Nephron (organoid): ENCODE measurements around the gene KBTBD7.

ENCODE experiments used
- H3K27ac Mint-ChIP-seq, 3 experiments: 2 replicates each; pipeline ENCODE4 v1.8.0; 2020; ENCODE audit warnings: mixed read lengths in 3 of 3, mild to moderate bottlenecking in 2 of 3, moderate library complexity in 1 of 3
- H3K27me3 Mint-ChIP-seq: 2 replicates; pipeline ENCODE4 v1.8.0; 2021; ENCODE audit warnings: low read depth, mild to moderate bottlenecking, moderate library complexity, mixed read lengths
- H3K36me3 Mint-ChIP-seq: 2 replicates; pipeline ENCODE4 v1.8.0; 2020; ENCODE audit warnings: low read depth, mixed read lengths
- H3K4me1 Mint-ChIP-seq: 2 replicates; pipeline ENCODE4 v1.8.0; 2020; ENCODE audit warnings: mixed read lengths
- H3K4me3 Mint-ChIP-seq, 3 experiments: 2 replicates each; pipeline ENCODE4 v1.8.0; 2020; ENCODE audit warnings: mild to moderate bottlenecking in 3 of 3, mixed read lengths in 3 of 3, moderate library complexity in 2 of 3
- H3K9me3 Mint-ChIP-seq: 2 replicates; pipeline ENCODE4 v1.8.0; 2020; ENCODE audit warnings: mixed read lengths
- TF ChIP-seq, protein P1 (sequence below), 3 experiments: fragments of 200-600 bp; sonication (generic); IDR thresholded peaks; one replicate each; pipeline ENCODE4 v1.5.0; 2021; ENCODE audit warnings: antibody characterized with exemption in 3 of 3; ENCODE audit not compliant: unreplicated experiment in 3 of 3

KBTBD7 gene, protein sequence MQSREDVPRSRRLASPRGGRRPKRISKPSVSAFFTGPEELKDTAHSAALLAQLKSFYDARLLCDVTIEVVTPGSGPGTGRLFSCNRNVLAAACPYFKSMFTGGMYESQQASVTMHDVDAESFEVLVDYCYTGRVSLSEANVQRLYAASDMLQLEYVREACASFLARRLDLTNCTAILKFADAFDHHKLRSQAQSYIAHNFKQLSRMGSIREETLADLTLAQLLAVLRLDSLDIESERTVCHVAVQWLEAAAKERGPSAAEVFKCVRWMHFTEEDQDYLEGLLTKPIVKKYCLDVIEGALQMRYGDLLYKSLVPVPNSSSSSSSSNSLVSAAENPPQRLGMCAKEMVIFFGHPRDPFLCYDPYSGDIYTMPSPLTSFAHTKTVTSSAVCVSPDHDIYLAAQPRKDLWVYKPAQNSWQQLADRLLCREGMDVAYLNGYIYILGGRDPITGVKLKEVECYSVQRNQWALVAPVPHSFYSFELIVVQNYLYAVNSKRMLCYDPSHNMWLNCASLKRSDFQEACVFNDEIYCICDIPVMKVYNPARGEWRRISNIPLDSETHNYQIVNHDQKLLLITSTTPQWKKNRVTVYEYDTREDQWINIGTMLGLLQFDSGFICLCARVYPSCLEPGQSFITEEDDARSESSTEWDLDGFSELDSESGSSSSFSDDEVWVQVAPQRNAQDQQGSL

DNA sequence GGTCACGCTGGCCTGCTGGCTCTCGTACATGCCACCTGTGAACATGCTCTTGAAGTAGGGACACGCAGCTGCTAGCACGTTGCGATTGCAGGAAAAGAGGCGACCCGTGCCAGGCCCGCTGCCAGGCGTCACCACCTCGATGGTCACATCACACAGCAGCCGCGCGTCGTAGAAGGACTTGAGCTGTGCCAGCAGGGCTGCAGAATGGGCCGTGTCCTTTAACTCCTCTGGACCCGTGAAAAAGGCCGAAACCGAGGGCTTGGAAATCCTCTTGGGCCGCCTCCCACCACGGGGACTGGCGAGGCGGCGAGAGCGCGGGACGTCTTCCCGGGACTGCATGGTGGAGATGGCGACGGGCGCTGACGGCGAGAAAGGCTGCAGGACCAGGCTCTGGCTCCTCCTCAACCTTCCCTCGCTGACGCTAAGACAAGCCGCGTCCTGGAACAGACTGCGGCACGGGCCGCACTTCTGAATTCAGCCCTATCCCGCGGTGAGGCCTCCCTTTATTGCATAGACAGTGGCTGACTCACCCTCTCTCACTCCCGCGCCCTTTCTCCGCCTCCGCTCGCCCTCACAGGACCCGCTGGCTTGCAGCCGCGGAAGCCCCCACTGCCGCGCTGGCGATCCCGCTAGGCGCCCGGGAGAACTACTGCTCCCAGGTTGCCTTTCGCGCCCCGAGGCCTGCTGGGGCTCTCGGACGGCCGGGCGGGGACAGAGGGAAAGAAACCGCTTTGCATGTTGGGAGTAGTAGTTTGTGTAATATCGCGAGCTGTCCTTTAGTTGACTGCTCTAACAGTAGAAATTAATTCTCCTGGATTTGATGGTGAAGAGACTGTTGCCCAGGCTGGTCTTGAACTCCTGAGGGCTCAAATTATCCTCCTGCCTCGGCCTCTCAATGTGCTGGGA, at the start of gene KBTBD7:
KBTBD7 (minus strand) TSS at position 651 of the 906 bp plus-strand sequence; CDS start at position 339, 312 bp downstream.
- peak within 1 kb of the TSS; percentile 97 to 99 (median 98) for H3K27ac Mint-ChIP-seq
- H3K9me3 Mint-ChIP-seq: peaks cover 25% of the 10 kb centered on the region
- TF ChIP-seq, protein P1, sequence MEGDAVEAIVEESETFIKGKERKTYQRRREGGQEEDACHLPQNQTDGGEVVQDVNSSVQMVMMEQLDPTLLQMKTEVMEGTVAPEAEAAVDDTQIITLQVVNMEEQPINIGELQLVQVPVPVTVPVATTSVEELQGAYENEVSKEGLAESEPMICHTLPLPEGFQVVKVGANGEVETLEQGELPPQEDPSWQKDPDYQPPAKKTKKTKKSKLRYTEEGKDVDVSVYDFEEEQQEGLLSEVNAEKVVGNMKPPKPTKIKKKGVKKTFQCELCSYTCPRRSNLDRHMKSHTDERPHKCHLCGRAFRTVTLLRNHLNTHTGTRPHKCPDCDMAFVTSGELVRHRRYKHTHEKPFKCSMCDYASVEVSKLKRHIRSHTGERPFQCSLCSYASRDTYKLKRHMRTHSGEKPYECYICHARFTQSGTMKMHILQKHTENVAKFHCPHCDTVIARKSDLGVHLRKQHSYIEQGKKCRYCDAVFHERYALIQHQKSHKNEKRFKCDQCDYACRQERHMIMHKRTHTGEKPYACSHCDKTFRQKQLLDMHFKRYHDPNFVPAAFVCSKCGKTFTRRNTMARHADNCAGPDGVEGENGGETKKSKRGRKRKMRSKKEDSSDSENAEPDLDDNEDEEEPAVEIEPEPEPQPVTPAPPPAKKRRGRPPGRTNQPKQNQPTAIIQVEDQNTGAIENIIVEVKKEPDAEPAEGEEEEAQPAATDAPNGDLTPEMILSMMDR (IDR thresholded peaks at IDR 0.05; ENCODE audit: unreplicated experiment in 3 of 3): no peak
- H3K4me3 Mint-ChIP-seq: peak within 1 kb of the TSS; percentile 94 to 95 (median 95)
- H3K27me3 Mint-ChIP-seq: no peaks in the 10 kb centered on the region
- H3K36me3 Mint-ChIP-seq: peaks cover 47% of the 10 kb centered on the region
- peaks cover 21% of the 10 kb centered on the region for H3K4me1 Mint-ChIP-seq

DNA sequence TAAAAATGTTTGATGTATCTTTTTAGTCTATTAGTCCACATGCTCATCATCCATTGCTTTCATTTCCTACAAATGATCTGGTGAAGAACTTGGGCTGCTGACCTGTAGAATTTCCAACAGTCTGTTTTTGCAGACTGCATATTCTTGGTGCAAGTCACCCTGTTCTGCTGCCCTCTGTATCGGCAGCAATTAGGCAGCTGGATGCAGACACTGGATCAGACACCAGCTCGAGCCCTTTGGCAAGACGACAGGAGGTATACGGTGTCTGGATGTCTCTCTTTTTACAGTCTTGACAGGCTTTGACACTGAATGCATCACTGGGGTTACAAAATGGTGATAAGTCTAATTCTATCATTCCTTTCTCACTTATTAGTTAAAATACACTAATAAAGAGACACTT, 47.3 kb upstream of the KBTBD7 start:
- H3K4me3 Mint-ChIP-seq: no peak overlapping the region
- no peak overlapping the region for H3K27ac Mint-ChIP-seq
- H3K4me1 Mint-ChIP-seq: peaks cover 35% of the 10 kb centered on the region
- H3K9me3 Mint-ChIP-seq: no peaks in the 10 kb centered on the region
- TF ChIP-seq, protein P1 (IDR thresholded peaks at IDR 0.05; ENCODE audit: unreplicated experiment in 3 of 3): no peak
- no peaks in the 10 kb centered on the region for H3K27me3 Mint-ChIP-seq
- peaks cover 30% of the 10 kb centered on the region for H3K36me3 Mint-ChIP-seq

DNA sequence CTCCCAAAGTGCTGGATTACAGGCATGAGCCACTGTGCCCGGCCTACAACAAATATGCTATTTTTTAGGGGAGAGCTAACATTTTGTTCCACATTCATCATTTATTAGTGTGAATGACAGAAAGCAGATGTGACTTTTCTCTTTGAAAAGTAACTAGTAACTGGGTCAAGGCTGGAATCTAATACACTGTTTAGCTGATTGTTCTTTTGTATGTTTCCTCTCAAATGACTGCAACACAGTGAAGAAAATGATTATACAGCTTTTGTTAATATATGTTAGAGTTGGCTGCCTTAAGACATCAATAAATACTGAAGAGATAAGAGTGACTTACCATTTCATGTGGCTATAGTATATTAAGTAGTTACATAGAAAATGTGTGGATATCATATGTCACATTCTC, 42.0 kb upstream of the KBTBD7 start:
- H3K27ac Mint-ChIP-seq: peak overlapping the region in 1 of 3 experiments; percentile 1
- no peaks in the 10 kb centered on the region for H3K27me3 Mint-ChIP-seq
- H3K9me3 Mint-ChIP-seq: no peaks in the 10 kb centered on the region
- TF ChIP-seq, protein P1 (IDR thresholded peaks at IDR 0.05; ENCODE audit: unreplicated experiment in 3 of 3): no peak
- H3K36me3 Mint-ChIP-seq: peaks cover 64% of the 10 kb centered on the region
- no peak overlapping the region for H3K4me3 Mint-ChIP-seq
- H3K4me1 Mint-ChIP-seq: peaks cover 6% of the 10 kb centered on the region

DNA sequence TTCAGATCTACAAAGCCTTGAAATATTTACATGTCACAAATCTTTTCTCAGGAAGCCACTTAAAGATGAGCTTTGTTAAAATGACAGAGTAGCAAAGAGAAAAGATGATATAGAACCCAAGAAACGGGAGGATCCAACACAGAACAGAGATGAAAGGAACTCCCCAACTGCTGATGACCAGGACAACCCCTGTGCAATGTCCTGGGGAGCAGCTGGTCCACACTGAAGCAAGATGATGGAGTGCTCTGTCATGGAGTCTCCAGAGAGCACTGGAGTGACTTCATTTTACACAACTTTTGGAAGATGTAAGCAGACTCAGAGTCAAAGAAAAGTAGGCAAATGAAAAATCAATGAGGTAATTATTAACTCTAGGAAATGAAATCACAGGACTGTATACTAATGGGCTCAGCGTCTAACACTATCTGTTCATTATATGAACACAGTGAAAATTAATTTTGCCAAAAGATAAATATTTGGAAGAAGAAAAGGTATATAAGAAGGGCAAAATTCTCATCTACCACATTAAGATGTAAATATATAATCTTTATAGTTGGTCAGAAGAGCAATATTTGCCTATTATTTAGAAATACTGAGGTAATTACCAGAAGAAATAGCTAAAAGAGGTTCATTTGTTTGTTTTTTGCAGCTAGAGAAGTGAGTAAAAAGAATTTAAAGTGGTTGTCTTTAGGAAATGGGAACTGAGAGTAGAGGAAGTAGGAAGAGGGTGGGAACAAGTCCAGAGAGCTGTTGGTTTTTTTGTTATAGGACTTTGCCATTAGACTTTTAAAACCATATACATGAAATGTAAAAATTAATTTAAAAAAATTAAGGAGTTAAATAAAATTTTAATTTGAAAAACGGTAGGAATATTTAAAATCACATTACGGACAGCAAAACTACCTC, 38.5 kb upstream of the KBTBD7 start:
- no peaks in the 10 kb centered on the region for H3K9me3 Mint-ChIP-seq
- H3K27me3 Mint-ChIP-seq: no peaks in the 10 kb centered on the region
- peaks cover 10% of the 10 kb centered on the region for H3K4me1 Mint-ChIP-seq
- no peak overlapping the region for H3K27ac Mint-ChIP-seq
- TF ChIP-seq, protein P1 (IDR thresholded peaks at IDR 0.05; ENCODE audit: unreplicated experiment in 3 of 3): no peak
- H3K4me3 Mint-ChIP-seq: no peak overlapping the region
- H3K36me3 Mint-ChIP-seq: peaks cover 61% of the 10 kb centered on the region

DNA sequence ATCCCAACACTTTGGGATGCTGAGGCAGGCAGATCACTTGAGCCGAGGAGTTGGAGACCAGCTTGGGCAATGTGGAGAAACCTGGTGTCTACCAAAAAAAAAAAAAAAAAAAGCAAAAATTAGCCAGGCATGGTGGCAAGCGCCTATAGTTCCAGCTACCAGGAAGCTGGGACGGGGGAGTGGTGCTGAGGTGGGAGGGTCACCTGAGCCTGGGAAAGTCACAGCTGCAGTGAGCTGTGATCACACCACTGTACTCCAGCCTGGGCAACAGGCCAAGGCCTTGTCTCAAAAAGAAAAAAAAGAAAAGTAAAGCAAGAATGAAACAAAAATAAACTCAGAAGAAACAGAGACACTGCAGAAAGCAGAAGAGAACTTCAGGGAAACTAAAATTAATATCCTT, 37.4 kb upstream of the KBTBD7 start:
- Mint-ChIP-seq H3K4me3 (no peak overlapping the region), H3K9me3 (no peaks in the 10 kb centered on the region), H3K27ac (peak overlapping the region in 1 of 3 experiments; percentile 41), H3K36me3 (peaks cover 64% of the 10 kb centered on the region), H3K27me3 (no peaks in the 10 kb centered on the region), H3K4me1 (peaks cover 10% of the 10 kb centered on the region)
- TF ChIP-seq, protein P1 (IDR thresholded peaks at IDR 0.05; ENCODE audit: unreplicated experiment in 3 of 3): no peak
